NCI-H460 (cell line): Measurements from ENCODE around the gene SH3GL1. TPM values are rescaled to one million over a fixed set of nuclear protein-coding genes. Genes with fewer than 3 reads are reported as not detected.

ENCODE experiments used
- DNase-seq: peaks from one replicate; pipeline ENCODE4 v3.0.0-alpha.2; 2016; ENCODE audit warnings: low read depth; ENCODE audit errors: extremely low read depth
- small RNA-seq, 2 experiments: library from RNA; depleted of rRNA; stranded (forward); fragments of <200 nt; gene quantifications; one replicate each; pipeline ENCODE3, GENCODE V24; 2014
- total RNA-seq: library from RNA; depleted of rRNA; stranded (reverse); fragments of >200 nt; shearing (Covaris generic); gene quantifications from 2 replicates; pipeline ENCODE4 v1.2.3, GENCODE V29; 2014; rRNA removed

The SH3GL1 gene
- total RNA-seq, 1 experiment from 2014 or later: 31.1 TPM

DNA sequence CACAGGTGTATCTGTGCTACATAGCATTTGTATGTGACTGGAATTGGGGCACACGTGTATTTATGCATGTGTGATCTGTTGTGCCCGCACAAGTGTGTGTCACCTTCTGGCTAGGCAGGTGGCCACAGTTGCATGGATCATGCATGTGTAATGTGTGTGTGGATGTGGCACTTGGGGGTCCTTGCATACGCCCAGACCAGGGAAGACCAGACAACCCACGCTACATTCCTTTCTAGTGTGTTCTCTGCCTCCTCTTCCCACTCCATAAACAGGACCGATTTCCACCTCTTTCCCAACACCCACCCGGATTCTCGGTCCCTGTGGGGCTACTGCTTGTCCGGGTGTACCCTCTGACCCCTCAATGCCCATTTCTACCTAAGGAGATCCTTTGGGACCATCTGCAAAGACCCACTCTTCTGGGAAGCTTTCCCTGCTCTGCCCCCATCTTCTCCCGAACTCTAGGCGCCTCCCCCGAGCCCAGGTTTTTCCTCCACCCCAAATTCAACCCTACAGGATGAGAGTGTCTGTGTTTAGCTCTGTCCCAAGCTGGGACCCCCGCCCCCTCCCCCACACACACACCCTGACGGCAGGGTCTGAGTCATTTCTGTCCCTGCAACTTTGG lies 74.0 kb downstream of the SH3GL1 start:
- no peak for DNase-seq

- no peak for DNase-seq
Observed at GRCh38 chr19:4324228-4324627, 76.1 kb downstream of the SH3GL1 start.

DNA sequence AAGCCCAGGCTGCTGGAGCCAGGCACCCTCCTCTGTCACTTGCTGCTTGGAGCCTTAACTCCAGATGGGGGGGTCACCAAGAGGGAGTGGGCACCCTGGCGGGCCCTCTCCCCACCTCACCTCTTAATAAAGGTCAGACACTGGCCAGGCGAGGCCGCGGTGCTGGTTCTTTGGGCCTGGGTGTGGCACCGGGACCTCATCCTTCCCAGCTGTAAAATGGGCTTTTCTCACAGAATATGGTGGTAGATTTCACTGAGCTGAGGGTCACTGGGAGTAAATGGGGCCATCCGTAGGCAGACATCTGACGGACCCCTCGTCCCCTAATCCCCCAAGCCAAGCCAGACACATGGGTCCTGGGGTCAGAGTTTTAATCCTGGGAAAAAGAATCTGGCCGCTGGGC lies 76.7 kb downstream of the SH3GL1 start:
- no peak for DNase-seq

GRCh38 chr19:4322942-4323665 lies 77.2 kb downstream of the SH3GL1 start:
- DNase-seq: no peak

- no peak for DNase-seq
Observed at GRCh38 chr19:4320419-4320818, 79.9 kb downstream of the SH3GL1 start.

- DNase-seq: no peak
Observed at GRCh38 chr19:4319067-4319718, 81.2 kb downstream of the SH3GL1 start.

- no peak for DNase-seq
Observed at GRCh38 chr19:4318460-4318859, 81.9 kb downstream of the SH3GL1 start.

DNA sequence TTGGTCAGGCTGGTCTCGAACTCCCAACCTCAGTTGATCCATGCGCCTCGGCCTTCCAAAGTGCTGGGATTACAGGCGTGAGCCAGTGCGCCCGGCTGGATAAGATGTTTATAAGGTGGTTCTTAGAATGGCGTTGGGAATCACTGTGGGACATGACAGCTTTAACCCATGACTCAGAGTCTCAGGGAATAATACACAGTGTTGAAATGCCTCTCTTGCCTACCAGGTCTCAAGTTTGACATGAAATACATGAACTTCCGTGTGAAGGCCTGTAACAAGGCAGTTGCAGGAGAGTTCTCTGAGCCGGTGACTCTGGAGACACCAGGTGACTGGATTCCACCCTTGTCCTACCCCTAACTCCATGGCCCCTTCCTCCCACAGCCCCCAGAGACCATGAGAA lies 83.4 kb downstream of the SH3GL1 start:
- DNase-seq: no peak

GRCh38 chr19:4313847-4314490 lies 86.4 kb downstream of the SH3GL1 start:
- no peak for DNase-seq

Small RNA genes within 50 kb of the gene (small RNA-seq; reads per million reads assigned to genes)
- gene MIR4746: 0 reads per million in 2 experiments

Other genes starting within 250 kb of the SH3GL1 start
- not detected in 2 replicates for gene CREB3L3, start 246.9 kb downstream of the SH3GL1 start, total RNA-seq
- gene SIRT6, start 218.0 kb downstream of the SH3GL1 start, total RNA-seq: 13.9 and 14.8 TPM in 2 replicates
- gene ANKRD24, start 217.9 kb downstream of the SH3GL1 start, total RNA-seq: 0.20 and 0.37 TPM in 2 replicates
- gene EBI3, start 171.0 kb downstream of the SH3GL1 start, total RNA-seq: 0.30 TPM in 1 of 2 replicates, not detected in the other
- gene YJU2, start 153.5 kb downstream of the SH3GL1 start, total RNA-seq: 13.9 and 15.7 TPM in 2 replicates
- gene SHD, start 121.3 kb downstream of the SH3GL1 start, total RNA-seq: not detected in 2 replicates
- not detected in 2 replicates for gene TMIGD2, start 98.2 kb downstream of the SH3GL1 start, total RNA-seq
- not detected in 2 replicates for gene FSD1, start 95.9 kb downstream of the SH3GL1 start, total RNA-seq
- gene STAP2, start 61.7 kb downstream of the SH3GL1 start, total RNA-seq: 2.6 TPM in 2 replicates
- gene MPND, start 57.0 kb downstream of the SH3GL1 start, total RNA-seq: 2.3 and 3.5 TPM in 2 replicates
- 10.8 and 13.1 TPM in 2 replicates for gene CHAF1A, start 2.1 kb upstream of the SH3GL1 start, total RNA-seq
- gene UBXN6, start 57.2 kb upstream of the SH3GL1 start, total RNA-seq: 31.6 and 51.2 TPM in 2 replicates
- gene HDGFL2, start 71.8 kb upstream of the SH3GL1 start, total RNA-seq: 15.1 and 15.6 TPM in 2 replicates
- gene PLIN4, start 117.9 kb upstream of the SH3GL1 start, total RNA-seq: 0.02 and 0.06 TPM in 2 replicates
- gene PLIN5, start 134.7 kb upstream of the SH3GL1 start, total RNA-seq: not detected in 2 replicates
- 0.15 TPM in 1 of 2 replicates, not detected in the other for gene LRG1, start 139.5 kb upstream of the SH3GL1 start, total RNA-seq
- gene SEMA6B, start 159.1 kb upstream of the SH3GL1 start, total RNA-seq: 4.2 and 5.9 TPM in 2 replicates
- gene TNFAIP8L1, start 239.0 kb upstream of the SH3GL1 start, total RNA-seq: 1.4 and 1.5 TPM in 2 replicates